Progenitor cell of endocrine pancreas (in vitro differentiated cells): ENCODE results near the gene CXADR. TPM values are rescaled to one million over a fixed set of nuclear protein-coding genes. Genes with fewer than 3 reads are reported as not detected.
A peak's percentile ranks its signal among the peaks of the same experiment; 100 is the strongest.

ENCODE experiments used
- DNase-seq: peaks from one replicate; pipeline ENCODE4 v3.0.0; 2021; ENCODE audit warnings: low spot score; ENCODE audit not compliant: unreplicated experiment
- H3K27ac Mint-ChIP-seq: 2 replicates; pipeline ENCODE4 v1.8.0; 2021; ENCODE audit warnings: mild to moderate bottlenecking, moderate library complexity, mixed read lengths
- H3K27me3 Mint-ChIP-seq: 2 replicates; pipeline ENCODE4 v1.8.0; 2021; ENCODE audit warnings: mixed read lengths
- H3K36me3 Mint-ChIP-seq: 2 replicates; pipeline ENCODE4 v1.8.0; 2022; ENCODE audit warnings: mixed read lengths; ENCODE audit not compliant: insufficient read depth
- H3K4me1 Mint-ChIP-seq: 2 replicates; pipeline ENCODE4 v1.8.0; 2021; ENCODE audit warnings: low read depth, mixed read lengths
- H3K4me3 Mint-ChIP-seq: 2 replicates; pipeline ENCODE4 v1.8.0; 2021; ENCODE audit warnings: low read depth, mild to moderate bottlenecking, moderate library complexity, mixed read lengths
- H3K9me3 Mint-ChIP-seq: 2 replicates; pipeline ENCODE4 v1.8.0; 2021; ENCODE audit warnings: low read depth, mixed read lengths
- CTCF ChIP-seq: fragments of 200-600 bp; sonication (generic); IDR thresholded peaks from one replicate; pipeline ENCODE4 v1.5.0; 2021; ENCODE audit warnings: antibody characterized with exemption, mild to moderate bottlenecking; ENCODE audit not compliant: unreplicated experiment
- total RNA-seq: library from RNA; stranded (reverse); gene quantifications from 2 replicates; pipeline ENCODE4 v1.2.1, GENCODE V29; 2021

Gene CXADR
- total RNA-seq, 1 donor from 2014 or later = 65.9 TPM

- Mint-ChIP-seq H3K36me3 (peaks cover 10% of the 10 kb centered on the region), H3K27ac (peak overlapping the region; percentile 97), H3K27me3 (no peaks in the 10 kb centered on the region), H3K4me3 (peak overlapping the region; percentile 79), H3K9me3 (no peaks in the 10 kb centered on the region), H3K4me1 (peaks cover 16% of the 10 kb centered on the region)
- peak; percentile 38 for DNase-seq
- no peak for TF ChIP-seq CTCF
Observed at GRCh38 chr21:17611414-17612022, 98.7 kb downstream of the CXADR start.

GRCh38 chr21:17612023-17612564 is 99.3 kb downstream of the CXADR start:
- DNase-seq = peak; percentile 10
- H3K9me3 Mint-ChIP-seq = no peaks in the 10 kb centered on the region
- H3K27ac Mint-ChIP-seq = peak overlapping the region; percentile 97
- TF ChIP-seq CTCF = no peak
- no peaks in the 10 kb centered on the region for H3K27me3 Mint-ChIP-seq
- peaks cover 16% of the 10 kb centered on the region for H3K4me1 Mint-ChIP-seq
- H3K4me3 Mint-ChIP-seq = peak overlapping the region; percentile 79
- H3K36me3 Mint-ChIP-seq = peaks cover 10% of the 10 kb centered on the region

GRCh38 chr21:17612565-17613241 is 99.9 kb downstream of the CXADR start, which contains the start of gene BTG3:
Gene BTG3, minus strand, starts transcription at chr21:17612901. Its CDS starts 3,757 bp downstream, at chr21:17609144.
- Mint-ChIP-seq H3K4me3 (peak within 1 kb of the TSS; percentile 79), H3K27ac (peak within 1 kb of the TSS; percentile 97), H3K4me1 (peaks cover 16% of the 10 kb centered on the region), H3K27me3 (no peaks in the 10 kb centered on the region), H3K9me3 (no peaks in the 10 kb centered on the region), H3K36me3 (peaks cover 8% of the 10 kb centered on the region)
- TF ChIP-seq CTCF = no peak
- DNase-seq = peak; percentile 64

GRCh38 chr21:17613242-17613676 is 100.4 kb downstream of the CXADR start:
- Mint-ChIP-seq H3K27ac (peak overlapping the region; percentile 91), H3K4me1 (peaks cover 16% of the 10 kb centered on the region), H3K9me3 (no peaks in the 10 kb centered on the region), H3K36me3 (peaks cover 5% of the 10 kb centered on the region), H3K27me3 (no peaks in the 10 kb centered on the region), H3K4me3 (peak overlapping the region; percentile 79)
- DNase-seq = no peak
- no peak for TF ChIP-seq CTCF

- no peak overlapping the region for H3K27ac Mint-ChIP-seq
- TF ChIP-seq CTCF = no peak
- no peaks in the 10 kb centered on the region for H3K36me3 Mint-ChIP-seq
- no peaks in the 10 kb centered on the region for H3K9me3 Mint-ChIP-seq
- H3K27me3 Mint-ChIP-seq = no peaks in the 10 kb centered on the region
- DNase-seq = no peak
- no peak overlapping the region for H3K4me3 Mint-ChIP-seq
- no peaks in the 10 kb centered on the region for H3K4me1 Mint-ChIP-seq
Observed at GRCh38 chr21:17616831-17617230, 104.0 kb downstream of the CXADR start.
